GM18499 (cell line): Measurements from ENCODE around the gene MALRD1.
"Not testable (repeated sequence)": the region's sequence is repeated elsewhere in the genome, so short reads cannot be mapped to it uniquely, and the experiment has no call there.

Experiments
- ATAC-seq: cut with Tn5 transposase; IDR thresholded peaks from one replicate; pipeline ENCODE4 v1.9.1; 2021; ENCODE audit warnings: moderate number of reproducible peaks; ENCODE audit not compliant: insufficient read depth, unreplicated experiment

The MALRD1 gene

DNA sequence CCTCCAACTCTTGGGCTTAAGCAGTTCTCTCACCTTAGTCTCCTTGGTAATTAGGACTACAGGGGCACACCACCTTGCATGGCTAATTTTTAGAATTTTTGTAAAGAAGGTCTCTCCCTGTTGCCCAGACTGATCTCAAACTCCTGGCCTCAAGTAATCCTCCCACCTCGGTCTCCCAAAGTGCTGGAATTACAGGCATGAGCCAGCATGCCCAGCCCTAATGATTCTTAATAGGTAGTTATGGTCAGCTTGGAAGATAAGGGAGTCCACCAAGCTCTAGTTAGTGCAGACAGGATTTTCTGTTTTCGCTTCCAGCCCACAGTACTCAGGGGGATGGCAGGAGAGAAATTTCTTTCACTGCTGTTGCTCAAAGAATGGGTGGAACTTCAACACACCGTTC, 639.7 kb downstream of the MALRD1 start:
- ATAC-seq, result no peak

DNA sequence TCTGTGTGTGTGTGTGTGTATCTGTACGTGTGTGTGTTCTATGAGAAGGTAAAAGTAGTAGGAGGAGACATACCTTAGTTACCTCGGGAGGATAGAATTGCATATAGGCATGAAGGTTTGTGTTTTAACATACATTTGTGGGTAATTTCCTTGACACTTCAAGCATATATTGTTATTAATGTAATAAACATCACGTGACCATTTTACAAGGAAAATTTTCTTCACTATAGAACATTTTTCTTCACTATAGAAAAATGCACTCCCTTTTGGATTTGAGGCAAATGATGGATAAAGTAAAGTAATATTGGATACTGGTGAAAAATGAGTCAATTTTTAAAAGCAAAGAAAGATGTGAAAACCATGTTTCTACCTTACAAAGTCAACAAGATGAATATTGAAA, 640.6 kb downstream of the MALRD1 start:
- ATAC-seq, result no peak

DNA sequence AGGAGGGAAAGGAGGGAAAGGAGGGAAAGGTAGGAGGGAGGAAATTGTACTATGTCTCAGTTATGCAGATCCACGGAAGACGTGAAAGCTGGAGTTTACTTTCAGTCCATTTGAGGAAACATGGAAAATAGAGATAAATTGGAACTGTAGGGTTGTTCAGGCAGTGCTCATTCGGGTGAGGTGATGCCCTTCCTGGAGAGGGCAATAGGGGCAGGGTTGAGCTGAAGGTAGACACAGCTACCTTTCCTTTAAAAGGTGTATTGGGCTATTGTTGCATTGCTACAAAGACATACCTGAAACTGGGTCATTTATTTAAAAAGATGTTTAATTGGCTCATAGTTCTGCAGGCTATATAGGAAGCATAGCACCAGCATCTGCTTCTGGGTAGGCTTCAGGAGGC, 650.7 kb downstream of the MALRD1 start:
- ATAC-seq, result no peak

DNA sequence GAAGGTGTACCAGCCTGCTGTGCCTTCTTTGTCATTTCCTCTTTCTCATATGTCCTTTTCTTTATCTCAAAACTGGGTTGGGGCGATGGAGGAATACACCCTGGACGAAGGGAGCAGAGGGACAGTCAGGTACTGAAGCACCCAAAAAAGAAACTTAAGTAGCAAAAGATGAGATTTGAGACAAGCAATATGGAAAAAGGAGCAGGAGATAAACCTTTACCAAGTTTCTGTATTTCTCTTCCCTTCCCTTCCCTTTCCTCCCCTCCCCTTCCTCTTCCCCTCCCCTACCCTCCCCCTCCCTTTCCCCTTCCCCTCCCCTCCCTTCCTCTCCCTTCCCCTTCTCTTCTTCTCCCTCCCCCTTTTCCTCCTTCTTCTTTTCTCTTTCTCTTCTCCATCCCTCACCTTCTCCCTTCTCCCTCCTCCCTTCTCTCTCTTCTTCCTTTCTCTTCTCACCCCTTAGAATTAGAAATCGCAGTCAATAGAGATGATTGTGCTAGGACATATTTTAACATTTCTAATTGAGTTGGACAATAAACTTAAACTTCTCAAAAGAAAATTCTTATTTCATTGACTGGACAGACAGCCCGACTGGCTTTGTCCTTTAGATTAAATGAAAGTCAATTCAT, 652.9 kb downstream of the MALRD1 start:
- no peak for ATAC-seq

DNA sequence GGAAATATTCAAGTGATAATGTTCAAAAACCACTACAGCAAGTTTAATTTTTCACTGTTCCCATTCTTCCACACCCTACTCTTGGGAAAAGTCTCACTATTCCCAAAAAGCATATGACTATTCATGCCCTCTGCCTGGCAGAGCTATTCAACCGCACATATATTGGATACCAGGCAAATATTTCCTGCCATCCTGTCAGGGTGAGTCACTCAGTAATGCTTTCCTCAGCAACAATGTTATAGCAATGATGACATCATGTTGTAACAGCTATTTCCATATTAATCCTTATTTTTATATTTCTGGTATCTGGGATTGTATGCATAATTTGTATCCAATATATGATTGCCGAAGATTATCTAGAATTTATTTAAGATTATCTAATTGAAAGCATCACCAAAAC, 653.6 kb downstream of the MALRD1 start:
- no peak for ATAC-seq

DNA sequence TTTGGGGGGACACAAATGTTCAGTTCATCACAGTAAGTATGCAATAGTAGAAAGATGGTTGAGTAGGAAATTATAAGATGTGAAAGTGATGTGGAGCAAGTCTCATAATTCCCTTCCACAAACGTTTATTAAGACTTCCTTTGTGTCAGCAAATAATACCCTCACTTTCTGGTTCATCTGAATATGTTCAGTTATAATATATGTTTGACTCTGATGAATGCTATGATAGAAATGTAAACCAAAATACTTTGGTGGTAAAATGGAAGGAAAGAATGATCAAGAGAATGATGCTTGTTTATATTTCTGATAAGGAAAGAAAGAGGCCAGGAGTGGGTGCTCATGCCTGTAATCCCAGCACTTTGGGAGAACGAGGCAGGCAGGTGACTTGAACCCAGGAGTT, 655.9 kb downstream of the MALRD1 start:
- no peak for ATAC-seq

DNA sequence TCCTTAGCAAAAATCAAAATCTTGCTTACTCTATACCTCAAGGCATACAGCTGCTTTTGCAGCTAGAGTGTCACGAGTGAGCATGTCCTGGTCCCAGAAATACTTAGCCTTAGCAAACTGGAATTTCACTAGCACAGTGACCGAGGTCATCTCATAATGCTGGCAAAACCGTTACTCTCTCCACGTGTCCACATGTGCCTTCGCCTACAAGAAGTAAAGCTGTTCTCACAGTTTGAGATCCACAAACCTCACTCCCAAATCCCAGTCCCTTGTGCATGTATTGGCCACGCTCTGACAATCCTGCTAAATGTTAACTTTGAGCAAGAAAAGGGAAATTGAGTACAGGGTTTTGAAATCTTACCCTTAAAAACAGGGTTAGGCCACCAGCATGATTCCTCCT, 656.6 kb downstream of the MALRD1 start:
- ATAC-seq, result no peak

DNA sequence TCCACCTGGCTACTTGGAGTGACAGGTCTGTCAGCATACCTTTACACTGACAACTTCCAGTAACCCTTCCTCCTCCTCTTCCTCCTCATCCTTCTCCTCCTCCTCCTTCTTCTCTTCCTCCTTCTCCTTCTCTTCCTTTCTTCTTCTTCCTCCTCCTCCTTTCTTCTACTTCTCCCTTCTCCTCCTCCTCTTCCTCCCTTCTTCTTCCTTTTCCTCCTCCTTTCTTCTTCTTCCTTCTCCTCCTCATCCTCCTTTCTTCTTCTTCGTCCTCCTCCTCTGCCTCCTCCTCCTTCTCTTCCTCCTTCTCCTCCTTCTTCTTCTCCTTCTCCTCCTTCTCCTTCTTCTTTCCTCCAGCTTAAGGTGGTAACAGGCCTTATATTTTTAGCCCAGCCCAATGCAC, 658.3 kb downstream of the MALRD1 start:
- no peak for ATAC-seq

DNA sequence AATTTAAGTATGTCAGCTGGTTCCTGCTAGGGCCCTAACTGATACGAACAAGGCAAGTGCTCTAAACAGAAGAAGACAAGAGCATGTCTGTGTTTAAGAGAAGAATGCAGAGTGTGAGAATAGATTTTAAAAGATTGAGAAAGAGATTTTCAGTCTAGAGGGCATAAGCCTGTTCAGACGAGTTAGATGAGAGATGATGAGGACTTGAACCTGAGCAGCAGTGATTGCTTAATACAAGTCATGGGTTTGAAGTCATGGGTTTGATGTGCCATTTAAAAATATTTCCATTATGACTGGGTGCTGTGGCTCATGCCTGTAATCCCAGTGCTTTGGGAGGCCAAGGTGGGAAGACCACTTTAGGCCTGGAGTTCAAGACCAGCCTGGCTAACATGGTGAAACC, 658.8 kb downstream of the MALRD1 start:
- no peak for ATAC-seq

DNA sequence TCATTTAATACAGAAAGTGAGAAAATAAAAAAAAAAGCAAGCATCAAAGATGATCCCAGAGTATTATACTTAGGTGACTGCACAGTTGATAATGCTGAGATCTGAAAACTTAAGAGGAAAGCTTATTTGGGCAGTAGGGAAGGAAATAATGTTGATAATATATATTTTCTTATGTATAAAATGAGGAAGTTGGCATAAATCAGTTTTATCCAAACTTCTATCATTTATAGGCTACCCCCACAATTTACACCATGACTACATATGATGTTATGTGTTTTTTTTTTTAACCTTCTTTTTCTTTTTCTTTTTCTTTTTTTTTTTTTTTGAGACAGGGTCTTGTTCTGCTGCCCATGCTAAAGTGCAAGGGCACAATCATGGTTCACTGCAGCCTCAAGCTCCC, 659.4 kb downstream of the MALRD1 start:
- no peak for ATAC-seq

DNA sequence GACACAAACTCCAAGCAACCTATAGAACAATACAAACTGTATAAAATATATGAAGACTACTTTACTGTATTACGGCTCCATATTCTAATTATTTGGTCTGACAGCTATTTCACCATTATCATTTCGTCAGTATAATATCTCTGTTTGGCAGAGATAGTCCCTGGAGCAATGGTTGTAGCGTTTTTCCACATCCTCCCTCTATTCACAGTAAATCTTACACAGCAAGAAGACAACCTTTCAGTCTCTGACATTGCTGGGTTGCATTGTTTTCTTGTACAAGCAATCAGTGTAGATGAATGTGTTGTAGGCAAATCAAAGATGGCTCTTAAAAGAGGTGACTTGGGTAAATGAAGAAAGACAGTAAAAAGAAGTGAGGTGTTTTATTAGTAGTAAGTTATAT, 662.0 kb downstream of the MALRD1 start:
- no peak for ATAC-seq

DNA sequence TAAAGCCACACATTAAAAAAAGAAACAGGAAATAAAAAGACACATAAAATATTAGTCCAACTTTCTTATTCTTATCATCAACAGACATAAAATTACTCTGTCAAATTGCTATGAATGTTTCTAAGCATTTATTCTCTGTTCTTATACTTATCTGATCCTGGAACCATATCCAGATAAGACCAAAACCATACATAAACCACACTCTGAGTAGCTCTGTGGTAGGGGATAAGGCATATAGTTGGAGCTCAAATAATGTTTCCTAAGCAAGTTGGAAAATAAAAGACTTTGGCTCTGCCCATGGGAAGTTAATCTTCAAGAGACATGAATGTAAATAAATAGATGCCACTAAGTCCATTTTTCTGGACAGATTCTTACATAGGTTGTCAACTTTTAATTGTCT, 664.6 kb downstream of the MALRD1 start:
- no peak for ATAC-seq

DNA sequence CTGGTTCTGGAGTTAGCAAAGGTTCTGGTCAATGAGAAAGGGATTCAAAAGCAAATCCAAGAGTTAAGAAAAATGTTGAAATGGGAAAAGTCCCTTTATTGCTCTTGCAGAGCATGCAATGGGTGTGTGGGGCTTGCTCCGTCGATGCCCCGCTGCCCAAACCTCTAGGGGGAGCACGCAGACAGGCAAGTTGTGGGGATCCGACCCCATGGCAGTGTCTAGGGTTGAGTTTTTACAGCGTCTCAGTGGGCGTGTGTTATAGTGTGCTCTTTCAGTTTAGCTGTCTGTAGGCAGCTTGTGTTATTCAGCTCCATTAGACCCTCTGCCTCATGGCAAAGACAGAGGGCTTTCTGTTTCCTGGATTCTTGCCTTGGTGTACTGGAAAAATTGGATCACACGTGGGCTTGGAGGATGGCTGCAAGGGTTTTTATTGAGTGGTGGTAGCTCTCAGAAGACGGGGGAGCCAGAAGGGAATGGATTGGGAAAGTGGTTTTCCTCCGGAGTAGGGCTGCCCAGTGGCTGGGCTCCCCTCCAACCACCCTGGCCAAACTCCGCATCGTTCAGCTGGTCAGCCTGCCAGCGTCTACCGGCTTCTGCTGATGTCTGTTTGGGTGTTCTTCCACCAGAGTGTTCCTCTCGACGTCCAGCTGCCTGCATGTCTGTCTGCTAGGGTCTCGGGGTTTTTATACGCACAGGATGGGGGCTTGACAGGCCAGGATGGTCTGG, 665.4 kb downstream of the MALRD1 start:
- ATAC-seq, result no peak

DNA sequence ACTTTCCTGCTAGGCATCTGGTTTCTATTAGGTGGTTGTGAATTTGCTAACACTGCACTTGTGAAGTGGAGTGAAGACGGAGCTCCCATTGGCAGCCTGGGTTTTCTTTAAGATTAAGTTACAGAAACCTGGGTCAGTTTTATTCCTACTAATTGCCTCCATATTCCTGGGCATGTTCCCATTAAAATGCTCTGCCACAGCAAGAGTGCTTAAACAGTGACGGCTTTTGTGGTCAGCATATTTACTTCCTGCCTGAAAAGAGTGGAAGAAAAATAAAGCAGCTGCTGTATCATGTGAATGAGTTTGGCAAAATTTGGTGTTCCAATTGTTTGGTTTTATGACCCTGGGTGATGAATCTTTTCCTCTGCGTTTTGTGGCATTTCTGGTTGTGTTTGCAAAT, 670.7 kb downstream of the MALRD1 start:
- no peak for ATAC-seq

DNA sequence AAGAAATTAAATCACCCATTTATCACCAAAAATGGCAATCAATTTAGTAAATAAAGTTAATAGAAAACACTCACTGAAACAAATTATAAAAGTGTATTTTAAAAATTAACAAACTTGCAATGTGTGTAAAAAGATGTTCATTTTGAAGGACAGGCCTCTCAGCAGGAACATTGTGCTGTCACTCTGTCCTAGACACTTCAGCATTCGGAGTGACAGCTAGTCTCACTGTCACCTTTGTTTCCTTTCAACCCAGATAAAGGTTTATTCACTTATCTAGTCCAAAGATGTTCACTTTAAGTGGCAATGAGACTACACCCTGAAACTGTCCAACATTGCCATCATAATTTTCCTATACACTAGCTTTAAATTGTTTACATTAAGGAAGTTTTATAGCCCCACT, 675.7 kb downstream of the MALRD1 start:
- ATAC-seq, result no peak

DNA sequence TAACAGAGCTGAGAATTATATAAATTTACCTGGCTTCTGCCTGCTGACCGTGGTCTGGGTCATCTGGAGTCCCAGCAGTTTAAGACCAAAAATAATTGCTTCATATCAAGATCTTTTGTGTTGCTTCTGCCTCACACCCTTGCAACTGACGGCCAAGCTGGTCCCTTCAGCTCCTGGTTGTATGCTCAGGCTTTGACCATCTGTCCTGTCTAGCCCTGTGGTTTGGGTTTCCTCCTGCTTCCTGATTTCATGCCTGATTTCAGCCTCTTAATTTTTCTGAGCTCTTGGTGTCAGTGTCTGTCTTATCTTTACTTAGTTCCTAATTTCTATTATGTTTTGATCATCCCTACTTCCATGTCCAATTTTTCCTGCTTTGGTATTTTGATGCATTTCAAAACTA, 679.8 kb downstream of the MALRD1 start:
- ATAC-seq, result no peak

DNA sequence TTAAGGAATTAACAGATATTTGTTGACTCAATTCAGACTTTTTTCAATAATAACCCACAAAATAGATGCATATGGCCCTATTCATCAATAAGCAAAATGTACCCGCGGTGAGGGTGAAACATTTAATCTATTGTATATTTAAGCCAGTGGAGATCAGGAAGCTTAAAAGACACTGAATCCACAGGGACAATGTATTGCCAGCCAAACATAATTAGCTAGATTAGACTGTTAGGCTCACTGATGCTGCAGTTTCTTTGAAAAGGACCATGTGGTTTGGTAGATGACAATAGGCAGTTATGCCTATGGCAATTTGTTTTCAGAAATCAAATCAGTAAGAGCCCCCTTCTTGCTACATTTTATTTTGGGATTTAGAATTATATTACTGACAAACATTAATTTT, 680.4 kb downstream of the MALRD1 start:
- ATAC-seq, result no peak

DNA sequence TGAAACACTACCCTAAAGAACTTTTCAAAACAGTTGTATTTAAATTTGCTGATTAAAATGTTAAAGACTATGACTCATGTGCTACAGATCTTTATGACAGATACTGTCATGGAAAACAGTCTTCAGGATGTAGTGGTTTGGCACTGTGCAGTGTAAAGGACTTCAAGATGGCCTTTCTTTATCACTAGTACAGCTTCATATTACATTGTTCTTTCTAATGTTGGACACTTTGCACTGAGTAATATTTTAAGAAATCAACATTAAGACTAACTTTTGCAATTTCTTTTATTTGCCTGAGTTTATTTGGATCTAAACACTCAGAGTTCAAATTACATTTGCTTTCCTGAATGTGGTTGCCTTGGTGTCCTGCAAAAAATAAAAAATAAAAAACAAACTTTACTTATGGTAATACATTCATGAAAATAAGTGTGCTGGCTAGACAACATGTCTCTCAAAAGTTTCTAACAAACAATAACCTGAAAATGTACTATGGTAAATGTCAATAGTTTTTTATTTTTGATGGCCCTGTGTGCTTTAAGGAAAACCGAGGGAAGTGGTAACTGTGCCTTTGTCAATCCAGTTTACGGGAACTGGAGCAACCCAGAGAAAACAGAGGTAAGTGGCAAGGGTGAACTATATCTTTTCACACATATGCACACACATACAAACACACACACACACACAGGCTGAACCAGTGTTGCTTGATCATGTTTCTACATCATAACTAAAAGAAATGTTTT, 681.7 kb downstream of the MALRD1 start:
- ATAC-seq, result no peak

DNA sequence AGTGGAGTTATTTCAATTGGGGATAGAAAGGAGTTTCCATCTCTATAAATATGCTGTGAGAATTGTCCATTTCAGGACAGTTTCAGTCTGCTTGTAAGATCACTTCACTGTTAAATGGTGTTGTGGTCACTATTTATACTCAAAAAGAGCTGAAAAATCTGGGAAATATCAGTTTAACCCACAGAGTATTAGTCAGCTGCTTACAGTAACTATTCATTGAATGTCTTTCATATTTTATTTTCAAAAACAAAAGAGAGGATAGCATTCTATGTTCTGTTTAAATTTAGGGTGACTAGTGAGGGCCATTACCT, 682.3 kb downstream of the MALRD1 start:
- no peak for ATAC-seq

DNA sequence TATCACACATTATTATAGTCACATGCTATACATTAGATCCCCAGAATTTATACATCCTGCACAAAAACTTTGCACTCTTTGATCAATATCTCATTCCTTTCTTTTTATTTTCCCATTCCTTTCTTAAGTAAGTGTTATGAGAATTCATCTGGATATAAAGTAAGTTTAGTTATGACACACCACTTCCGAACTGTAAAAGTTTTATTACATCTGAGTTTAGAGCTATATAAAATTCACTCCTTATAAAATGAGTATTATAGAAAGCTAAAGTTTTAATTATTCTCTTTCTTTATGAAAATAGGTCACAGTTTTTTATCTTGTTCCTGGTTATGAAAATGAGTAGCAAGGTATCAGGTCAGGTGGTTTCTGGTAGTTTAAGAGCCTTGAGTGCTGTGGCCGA, 683.0 kb downstream of the MALRD1 start:
- no peak for ATAC-seq

DNA sequence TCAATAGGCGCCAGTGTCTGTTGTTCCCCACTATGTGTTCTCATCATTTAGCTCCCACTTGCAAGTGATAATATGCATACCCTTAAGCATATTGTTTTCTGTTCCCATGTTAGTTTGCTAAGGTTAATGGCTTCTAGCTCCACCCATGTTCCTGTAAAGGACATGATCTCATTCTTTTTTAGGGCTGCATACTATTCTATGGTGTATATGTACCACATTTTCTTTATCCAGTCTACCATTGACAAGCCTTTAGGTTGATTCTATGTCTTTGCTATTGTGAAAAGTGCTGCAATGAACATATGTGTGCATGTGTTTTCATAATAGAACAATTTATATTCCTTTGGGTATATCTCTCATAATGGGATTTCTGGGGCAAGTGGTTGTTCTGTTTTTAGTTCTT, 689.8 kb downstream of the MALRD1 start:
- ATAC-seq, result no peak

DNA sequence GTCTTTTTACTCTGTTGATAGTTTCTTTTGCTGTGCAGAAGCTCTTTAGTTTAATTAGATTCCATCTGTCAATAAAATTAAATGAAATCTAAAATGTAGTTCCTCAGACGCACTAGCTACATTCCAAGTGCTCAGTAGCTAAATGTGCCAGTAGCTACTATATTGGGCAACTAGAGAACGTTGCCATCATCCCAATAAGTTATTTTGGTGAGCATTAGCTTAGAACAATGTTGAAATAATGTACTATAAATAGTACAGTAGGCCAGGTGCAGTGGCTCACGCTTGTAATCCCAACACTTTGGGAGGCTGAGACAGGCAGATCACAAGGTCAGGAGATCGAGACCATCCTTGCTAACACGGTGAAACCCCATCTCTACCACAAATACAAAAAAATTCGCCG, 690.6 kb downstream of the MALRD1 start:
- not testable (repeated sequence) for ATAC-seq
